ENCODE measurements around the gene MED13L. TPM values are rescaled to one million over a fixed set of nuclear protein-coding genes. Genes with fewer than 3 reads are reported as not detected.

The MED13L gene
- polyA plus RNA-seq, 1 of the 3 experiments (the other 2 are of a cell fraction), result 17.1 TPM

GRCh38 chr12:116019415-116019814, 258.1 kb downstream of the MED13L start:
- TF ChIP-seq, protein P1, sequence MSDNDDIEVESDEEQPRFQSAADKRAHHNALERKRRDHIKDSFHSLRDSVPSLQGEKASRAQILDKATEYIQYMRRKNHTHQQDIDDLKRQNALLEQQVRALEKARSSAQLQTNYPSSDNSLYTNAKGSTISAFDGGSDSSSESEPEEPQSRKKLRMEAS (IDR thresholded peaks at IDR 0.05; ENCODE audit: low read depth), result no peak
- TF ChIP-seq NFIC (IDR thresholded peaks at IDR 0.05; ENCODE audit: borderline replicate concordance) (no peak), FOXJ3 (CRISPR knock-in tag; IDR thresholded peaks at IDR 0.05) (no peak), NRF1 (IDR thresholded peaks at IDR 0.05; ENCODE audit: low read depth, low read length) (no peak), EP300 (IDR thresholded peaks at IDR 0.05; ENCODE audit: borderline replicate concordance in 1 of 2, low read depth in 1 of 2, low read length in 1 of 2) (no peak)
- TF ChIP-seq, protein P2, sequence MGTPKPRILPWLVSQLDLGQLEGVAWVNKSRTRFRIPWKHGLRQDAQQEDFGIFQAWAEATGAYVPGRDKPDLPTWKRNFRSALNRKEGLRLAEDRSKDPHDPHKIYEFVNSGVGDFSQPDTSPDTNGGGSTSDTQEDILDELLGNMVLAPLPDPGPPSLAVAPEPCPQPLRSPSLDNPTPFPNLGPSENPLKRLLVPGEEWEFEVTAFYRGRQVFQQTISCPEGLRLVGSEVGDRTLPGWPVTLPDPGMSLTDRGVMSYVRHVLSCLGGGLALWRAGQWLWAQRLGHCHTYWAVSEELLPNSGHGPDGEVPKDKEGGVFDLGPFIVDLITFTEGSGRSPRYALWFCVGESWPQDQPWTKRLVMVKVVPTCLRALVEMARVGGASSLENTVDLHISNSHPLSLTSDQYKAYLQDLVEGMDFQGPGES (IDR thresholded peaks at IDR 0.05; ENCODE audit: low read depth, low read length), result no peak
- no peak overlapping the region for H3K27ac ChIP-seq (ENCODE audit: low read depth in 2 of 2, low read length in 1 of 2)
- H3K27me3 ChIP-seq (ENCODE audit: insufficient read depth), result no peaks in the 10 kb centered on the region
- no peak overlapping the region for H3K4me2 ChIP-seq
- no peaks in the 10 kb centered on the region for H3K9me2 ChIP-seq
- no peak overlapping the region for H3K9ac ChIP-seq
- H3F3A ChIP-seq (replicated peaks; ENCODE audit: insufficient read depth), result peaks cover 8% of the 10 kb centered on the region
- DNase-seq, result no peak
- peaks cover 40 to 63% of the 10 kb centered on the region in 2 experiments for H3K36me3 ChIP-seq (replicated peaks in 1 of 2; ENCODE audit: control insufficient read depth in 1 of 2, insufficient read depth in 2 of 2, low read length in 1 of 2)
- no peaks in the 10 kb centered on the region; a peak in 1 of 4 replicates for H3K4me1 ChIP-seq (ENCODE audit: control insufficient read depth in 1 of 2, insufficient read depth in 2 of 2, low read depth in 1 of 2, low read length in 1 of 2)
- ChIA-PET POLR2A (no interaction called here), CTCF (no interaction called here)
- H3K79me2 ChIP-seq (ENCODE audit: insufficient read depth), result peaks cover 80% of the 10 kb centered on the region
- H3K4me3 ChIP-seq (ENCODE audit: low read depth in 2 of 2, low read length in 1 of 2), result no peak overlapping the region
- H3K9me3 ChIP-seq, result no peaks in the 10 kb centered on the region
- peaks cover 21% of the 10 kb centered on the region for H4K20me1 ChIP-seq (ENCODE audit: insufficient read depth)
- no peak overlapping the region for H2AFZ ChIP-seq (ENCODE audit: low read depth)

DNA sequence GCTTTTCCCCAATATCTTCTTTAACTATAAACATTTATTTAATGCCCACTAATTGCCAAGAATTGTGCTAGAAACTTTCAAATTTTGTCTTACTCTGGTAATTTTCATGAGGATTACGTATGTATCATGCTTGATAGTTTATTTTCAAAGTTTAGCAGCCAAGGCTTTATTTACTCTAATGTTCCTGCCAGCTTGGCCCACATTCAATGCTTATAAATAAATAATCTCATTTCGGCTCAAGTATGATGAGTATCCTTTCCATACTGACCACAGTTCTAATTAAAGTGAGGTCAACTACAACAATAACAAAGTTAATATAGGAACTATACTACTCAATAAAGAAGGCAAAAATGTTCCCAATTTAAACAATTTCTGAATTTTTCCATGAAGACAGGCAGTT, 259.2 kb downstream of the MED13L start:
- Histone ChIP-seq H3F3A (replicated peaks; ENCODE audit: insufficient read depth) (peaks cover 8% of the 10 kb centered on the region), H3K27me3 (ENCODE audit: insufficient read depth) (no peaks in the 10 kb centered on the region), H3K79me2 (ENCODE audit: insufficient read depth) (peaks cover 76% of the 10 kb centered on the region), H3K4me2 (no peak overlapping the region), H3K9me2 (no peaks in the 10 kb centered on the region), H3K4me1 (ENCODE audit: control insufficient read depth in 1 of 2, insufficient read depth in 2 of 2, low read depth in 1 of 2, low read length in 1 of 2) (no peaks in the 10 kb centered on the region; a peak in 1 of 4 replicates), H3K36me3 (replicated peaks in 1 of 2; ENCODE audit: control insufficient read depth in 1 of 2, insufficient read depth in 2 of 2, low read length in 1 of 2) (peaks cover 51 to 74% of the 10 kb centered on the region in 2 experiments), H3K27ac (ENCODE audit: low read depth in 2 of 2, low read length in 1 of 2) (no peak overlapping the region), H3K9me3 (no peaks in the 10 kb centered on the region), H4K20me1 (ENCODE audit: insufficient read depth) (peaks cover 11% of the 10 kb centered on the region), H3K9ac (no peak overlapping the region), H3K4me3 (ENCODE audit: low read depth in 2 of 2, low read length in 1 of 2) (no peak overlapping the region), H2AFZ (ENCODE audit: low read depth) (no peak overlapping the region)
- ChIA-PET POLR2A (no interaction called here), CTCF (interaction anchor here (1.6 kb wide), 1 partner anchor 21 kb away, joined by 4 read pairs; no protein-coding TSS in a partner anchor)
- no peak for DNase-seq
- TF ChIP-seq GATA2 (CRISPR knock-in tag; IDR thresholded peaks at IDR 0.05) (no peak), JUND (IDR thresholded peaks at IDR 0.05) (no peak), FOXJ3 (CRISPR knock-in tag; IDR thresholded peaks at IDR 0.05) (no peak), TAF1 (IDR thresholded peaks at IDR 0.05; ENCODE audit: borderline replicate concordance, low read depth, low read length) (no peak), EZH2phosphoT487 (IDR thresholded peaks at IDR 0.05; ENCODE audit: borderline replicate concordance, low read depth) (no peak), YY1 (IDR thresholded peaks at IDR 0.05; ENCODE audit: low read depth) (no peak), NRF1 (IDR thresholded peaks at IDR 0.05; ENCODE audit: low read depth, low read length) (no peak), SIN3A (IDR thresholded peaks at IDR 0.05; ENCODE audit: borderline replicate concordance, low read depth, low read length) (no peak), ZBTB33 (IDR thresholded peaks at IDR 0.05; ENCODE audit: borderline replicate concordance, low read depth) (no peak), CHD2 (IDR thresholded peaks at IDR 0.05; ENCODE audit: low read length, partially characterized antibody) (no peak)
- TF ChIP-seq, protein P2 (IDR thresholded peaks at IDR 0.05; ENCODE audit: low read depth, low read length), result no peak
- TF ChIP-seq, protein P3, sequence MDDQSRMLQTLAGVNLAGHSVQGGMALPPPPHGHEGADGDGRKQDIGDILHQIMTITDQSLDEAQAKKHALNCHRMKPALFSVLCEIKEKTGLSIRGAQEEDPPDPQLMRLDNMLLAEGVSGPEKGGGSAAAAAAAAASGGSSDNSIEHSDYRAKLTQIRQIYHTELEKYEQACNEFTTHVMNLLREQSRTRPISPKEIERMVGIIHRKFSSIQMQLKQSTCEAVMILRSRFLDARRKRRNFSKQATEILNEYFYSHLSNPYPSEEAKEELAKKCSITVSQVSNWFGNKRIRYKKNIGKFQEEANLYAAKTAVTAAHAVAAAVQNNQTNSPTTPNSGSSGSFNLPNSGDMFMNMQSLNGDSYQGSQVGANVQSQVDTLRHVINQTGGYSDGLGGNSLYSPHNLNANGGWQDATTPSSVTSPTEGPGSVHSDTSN (IDR thresholded peaks at IDR 0.05), result no peak
- 89% methylated on average over 2 of the region's 2 CpGs for WGBS (ENCODE audit: low lambda C conversion rate)

All from SK-N-SH (cell line).